HG03095 (cell line): ENCODE measurements around the gene EIF4EBP3.

Experiments
- ATAC-seq: cut with Tn5 transposase; IDR thresholded peaks from one replicate; pipeline ENCODE4 v1.9.1; 2021; ENCODE audit warnings: moderate library complexity; ENCODE audit not compliant: unreplicated experiment

Gene EIF4EBP3

GRCh38 chr5:140547508-140548299, at the start of gene EIF4EBP3:
TSS of gene EIF4EBP3 (plus strand) at chr5:140547662. CDS start at chr5:140547738, 76 bp downstream.
- peak; percentile 96 for ATAC-seq

GRCh38 chr5:140497897-140498296, 49.6 kb upstream of the EIF4EBP3 start:
- no peak for ATAC-seq

- no peak for ATAC-seq
These were observed 48.9 kb upstream of the EIF4EBP3 start for GRCh38 chr5:140498591-140498990.

- no peak for ATAC-seq
These were observed 44.6 kb upstream of the EIF4EBP3 start for GRCh38 chr5:140502834-140503233.

GRCh38 chr5:140509898-140510297, 37.6 kb upstream of the EIF4EBP3 start:
- ATAC-seq = no peak

GRCh38 chr5:140513124-140513523, 34.3 kb upstream of the EIF4EBP3 start:
- no peak for ATAC-seq

GRCh38 chr5:140524003-140524402, 23.5 kb upstream of the EIF4EBP3 start:
- ATAC-seq = no peak

- ATAC-seq = no peak
These were observed 7.2 kb upstream of the EIF4EBP3 start for GRCh38 chr5:140540227-140540626.

GRCh38 chr5:140542972-140543371, 4.5 kb upstream of the EIF4EBP3 start:
- no peak for ATAC-seq

GRCh38 chr5:140544986-140545385, 2.5 kb upstream of the EIF4EBP3 start:
- no peak for ATAC-seq

- no peak for ATAC-seq
These were observed 1.9 kb upstream of the EIF4EBP3 start for GRCh38 chr5:140545606-140546005.

GRCh38 chr5:140546851-140547507, 483 bp upstream of the EIF4EBP3 start:
- no peak for ATAC-seq

- ATAC-seq = peak; percentile 14
These were observed 832 bp downstream of the EIF4EBP3 start for GRCh38 chr5:140548300-140548688.

GRCh38 chr5:140548791-140549190, 1.3 kb downstream of the EIF4EBP3 start:
- ATAC-seq = no peak

- no peak for ATAC-seq
These were observed 2.0 kb downstream of the EIF4EBP3 start for GRCh38 chr5:140549237-140550144.

- no peak for ATAC-seq
These were observed 3.0 kb downstream of the EIF4EBP3 start for GRCh38 chr5:140550147-140551079.

GRCh38 chr5:140551872-140552271, 4.4 kb downstream of the EIF4EBP3 start:
- ATAC-seq = no peak

GRCh38 chr5:140553657-140554056, 6.2 kb downstream of the EIF4EBP3 start:
- no peak for ATAC-seq

GRCh38 chr5:140554454-140554853, 7.0 kb downstream of the EIF4EBP3 start:
- ATAC-seq = no peak

GRCh38 chr5:140555747-140556312, 8.4 kb downstream of the EIF4EBP3 start:
- ATAC-seq = no peak
